NCI-H748 (cell line): ENCODE results near the gene FOXO3.

Experiments
- DNase-seq: peaks from one replicate; lab custom pipeline; 2025; ENCODE audit not compliant: unreplicated experiment; lab: John Stamatoyannopoulos, UW

The FOXO3 gene

GRCh38 chr6:108574457-108575141 lies 13.9 kb downstream of the FOXO3 start:
- DNase-seq = no peak

- no peak for DNase-seq
Observed at GRCh38 chr6:108575905-108576494, 15.3 kb downstream of the FOXO3 start.

- no peak for DNase-seq
Observed at GRCh38 chr6:108576709-108577108, 16.0 kb downstream of the FOXO3 start.

GRCh38 chr6:108578166-108578565 lies 17.4 kb downstream of the FOXO3 start:
- DNase-seq = no peak

GRCh38 chr6:108578595-108579327 lies 18.0 kb downstream of the FOXO3 start:
- DNase-seq = no peak

GRCh38 chr6:108579328-108579721 lies 18.6 kb downstream of the FOXO3 start:
- DNase-seq = no peak

GRCh38 chr6:108580646-108581045 lies 19.9 kb downstream of the FOXO3 start:
- DNase-seq = no peak

- peak; percentile 32 for DNase-seq
Observed at GRCh38 chr6:108581237-108581931, 20.7 kb downstream of the FOXO3 start.

- DNase-seq = no peak
Observed at GRCh38 chr6:108581932-108582475, 21.3 kb downstream of the FOXO3 start.

- no peak for DNase-seq
Observed at GRCh38 chr6:108582618-108583017, 21.9 kb downstream of the FOXO3 start.

GRCh38 chr6:108584323-108584722 lies 23.6 kb downstream of the FOXO3 start:
- DNase-seq = no peak

GRCh38 chr6:108585359-108585758 lies 24.6 kb downstream of the FOXO3 start:
- DNase-seq = no peak

- DNase-seq = no peak
Observed at GRCh38 chr6:108585921-108586536, 25.3 kb downstream of the FOXO3 start.

- DNase-seq = no peak
Observed at GRCh38 chr6:108587258-108588059, 26.7 kb downstream of the FOXO3 start.

- DNase-seq = no peak
Observed at GRCh38 chr6:108588586-108588985, 27.9 kb downstream of the FOXO3 start.

GRCh38 chr6:108589244-108589791 lies 28.6 kb downstream of the FOXO3 start:
- DNase-seq = no peak

GRCh38 chr6:108591040-108591816 lies 30.5 kb downstream of the FOXO3 start:
- no peak for DNase-seq

GRCh38 chr6:108592371-108593337 lies 31.9 kb downstream of the FOXO3 start:
- DNase-seq = peak; percentile 22
